Posterior vena cava (tissue), 2 donors: ENCODE measurements around the gene FBXO9. TPM values are rescaled to one million over a fixed set of nuclear protein-coding genes. Genes with fewer than 3 reads are reported as not detected.

ENCODE experiments used
- DNase-seq: peaks from one replicate; pipeline ENCODE4 v3.0.0-alpha.2; 2020; ENCODE audit warnings: low spot score
- intact Hi-C, 2 donors: fragments of 100-400 bp; cut with DNase I; formaldehyde crosslinking; loops; one replicate each; pipeline versions ENCODE4 v1.14.1 to v1.14.2; 2022 to 2023
- total RNA-seq, 2 donors: library from RNA; stranded (reverse); fragmentation: NEBNext Ultra II Directional; extraction: Animal tissue kit (Norgen Biotek cat#: 25700); gene quantifications; one replicate each; pipeline ENCODE4 v1.2.1, GENCODE V29; 2021
- donor health status: DM: yes; HTN: yes; CAD: no.
- donor health status: DM: yes; HTN: yes; CAD: no.

The FBXO9 gene
- total RNA-seq, 2 donors from 2014 or later = 99.5 to 126 TPM

GRCh38 chr6:53119772-53120409 is 54.7 kb downstream of the FBXO9 start:
- intact Hi-C loops = no loop called here
- DNase-seq = no peak

GRCh38 chr6:53124131-53124800 is 59.1 kb downstream of the FBXO9 start:
- intact Hi-C loops = no loop called here
- no peak for DNase-seq

DNA sequence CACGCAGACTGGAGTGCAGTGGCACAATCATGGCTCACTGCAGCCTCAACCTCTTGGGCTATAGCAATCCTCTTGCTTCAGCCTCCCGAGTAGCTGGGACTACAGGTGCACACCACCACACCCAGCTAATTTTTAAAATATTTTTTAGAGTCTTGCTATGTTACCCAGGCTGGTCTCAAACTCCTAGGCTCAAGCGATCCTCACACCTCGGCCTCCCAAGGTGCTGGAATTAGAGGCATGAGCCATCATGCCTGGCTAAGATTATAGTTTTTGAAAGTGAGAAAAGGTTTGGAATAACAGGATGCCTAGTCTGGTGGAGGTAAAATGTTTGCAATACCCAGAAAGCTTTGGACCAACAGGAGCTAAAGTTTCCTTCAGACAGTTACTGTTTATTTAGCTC is 60.1 kb downstream of the FBXO9 start:
- no peak for DNase-seq
- intact Hi-C loops = no loop called here

GRCh38 chr6:53128842-53129241 is 63.6 kb downstream of the FBXO9 start:
- intact Hi-C loops = no loop called here
- DNase-seq = no peak

GRCh38 chr6:53130569-53131290 is 65.5 kb downstream of the FBXO9 start:
- intact Hi-C loops = no loop called here
- DNase-seq = no peak

DNA sequence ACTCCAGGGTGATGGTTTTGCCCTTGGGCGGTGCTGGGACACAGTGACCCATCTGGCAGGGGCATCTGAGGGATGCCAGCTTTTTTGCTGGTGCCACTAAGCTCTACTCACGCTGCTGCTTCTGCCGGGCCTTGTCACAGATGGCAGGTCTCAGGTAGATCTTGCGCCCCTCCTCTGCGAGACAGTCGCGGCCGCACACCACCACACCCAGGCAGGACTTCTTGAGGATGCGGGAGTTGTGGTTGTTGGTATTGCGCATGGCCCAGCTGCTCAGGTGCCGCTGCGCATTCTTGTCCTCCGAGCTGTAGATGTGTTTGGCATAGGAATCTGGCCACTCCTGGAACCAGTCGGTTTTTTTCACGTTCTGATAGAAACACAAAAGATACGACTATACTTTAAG is 68.8 kb downstream of the FBXO9 start:
- no peak for DNase-seq
- intact Hi-C loops = no loop called here

DNA sequence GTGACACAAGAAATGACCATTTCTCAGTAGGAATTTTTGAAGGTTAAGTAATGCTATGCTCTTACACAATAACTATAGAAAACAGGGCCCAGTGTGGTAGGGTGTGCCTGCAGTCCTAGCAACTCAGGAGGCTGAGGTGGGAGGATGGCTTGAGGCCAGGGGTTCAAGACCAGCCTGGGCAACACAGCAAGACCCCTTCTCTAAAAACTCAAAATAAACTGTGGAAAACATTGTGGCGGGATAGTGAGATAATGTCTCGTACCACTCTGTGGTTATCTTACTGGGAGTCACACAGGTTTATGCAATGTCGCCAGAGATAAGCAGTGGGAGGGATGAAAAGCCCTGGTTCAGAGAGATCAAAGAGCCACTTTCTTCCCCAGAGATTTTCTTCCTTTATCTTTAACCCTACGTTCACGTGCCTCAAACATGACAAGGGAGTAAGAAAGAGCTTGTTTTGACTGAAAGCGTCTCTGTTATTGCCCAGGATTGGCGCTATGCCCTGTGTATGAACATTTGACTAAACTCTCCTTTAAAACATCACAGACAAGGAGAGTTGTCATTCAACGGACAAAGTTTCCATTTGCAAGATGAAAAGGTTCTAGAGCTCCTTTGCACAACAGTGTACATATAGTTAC is 69.5 kb downstream of the FBXO9 start:
- intact Hi-C loops = no loop called here
- DNase-seq = no peak

DNA sequence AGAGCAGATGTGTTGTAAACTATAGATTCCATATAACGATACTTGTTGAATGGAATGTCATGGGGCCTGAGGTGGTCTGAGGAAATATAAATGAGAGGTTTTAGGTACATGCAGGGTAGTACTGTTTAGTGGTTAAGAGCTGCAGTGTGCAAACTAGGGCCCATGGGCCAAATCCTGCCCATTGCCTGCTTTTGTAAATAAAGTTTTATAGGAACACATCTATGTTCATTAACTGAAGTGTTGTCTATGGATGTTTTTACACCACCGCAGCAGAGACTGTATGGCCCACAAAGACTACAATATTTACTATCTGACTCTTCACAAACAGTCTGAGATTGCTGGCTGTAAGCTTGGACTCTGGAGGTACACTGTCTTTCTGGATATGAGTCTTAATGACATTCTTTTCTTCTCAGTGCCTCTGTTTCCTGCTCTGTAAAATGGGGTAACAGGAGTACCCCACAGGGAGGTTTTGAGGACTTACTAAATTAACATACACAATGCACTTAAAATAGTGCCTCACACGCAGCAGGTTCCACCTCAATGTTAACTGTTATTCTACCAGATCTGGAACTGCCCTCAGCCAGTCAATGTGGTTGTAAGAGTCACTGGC is 70.9 kb downstream of the FBXO9 start:
- intact Hi-C loops = no loop called here
- no peak for DNase-seq

DNA sequence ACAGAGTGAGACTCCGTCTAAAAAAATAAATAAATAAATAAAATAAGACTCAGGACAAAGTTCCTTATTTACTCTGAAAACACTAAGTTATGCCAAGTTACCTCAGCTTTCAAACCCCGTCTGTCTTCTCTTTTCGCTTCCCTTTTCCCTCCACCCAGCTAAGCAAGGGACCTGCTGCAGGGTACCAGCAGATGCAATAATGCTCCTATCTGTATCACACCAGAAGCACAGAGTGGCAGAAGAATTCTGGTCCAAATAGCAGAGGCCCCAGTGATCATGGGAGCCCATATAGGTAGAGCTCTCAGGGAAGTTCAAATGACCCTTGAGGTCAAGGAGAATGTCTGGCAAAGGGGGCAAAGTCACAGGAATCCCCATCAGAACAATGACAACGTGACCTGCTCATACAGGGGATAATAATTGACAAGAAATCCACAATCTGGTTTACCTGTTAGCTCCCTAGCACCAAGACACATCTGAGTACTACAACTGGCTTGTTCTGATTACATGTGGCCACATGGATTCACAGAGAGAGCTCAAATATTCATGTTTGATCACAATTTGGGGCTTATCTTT is 74.7 kb downstream of the FBXO9 start:
- no peak for DNase-seq
- intact Hi-C loops = no loop called here

GRCh38 chr6:53142810-53143209 is 77.6 kb downstream of the FBXO9 start:
- no peak for DNase-seq
- intact Hi-C loops = no loop called here

DNA sequence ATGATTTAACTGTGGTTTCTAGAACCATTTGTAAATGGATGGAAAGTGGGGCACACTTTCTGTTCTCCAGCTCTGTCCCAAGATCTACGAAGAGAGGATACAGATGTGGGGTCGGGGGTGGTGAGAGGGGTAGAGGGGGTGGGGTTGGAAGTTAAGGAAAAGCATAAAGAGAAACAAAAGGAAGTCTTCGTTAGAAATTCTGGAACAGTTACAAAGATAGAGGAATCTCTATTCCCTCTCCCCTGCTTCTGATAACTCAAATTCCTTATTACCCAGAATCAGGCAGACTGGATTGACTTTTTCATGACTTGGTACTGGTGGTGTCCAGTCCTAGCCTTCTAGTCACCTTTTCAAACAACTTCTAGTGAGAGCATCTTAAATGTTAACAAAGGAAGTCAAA is 78.5 kb downstream of the FBXO9 start:
- intact Hi-C loops = no loop called here
- DNase-seq = no peak

DNA sequence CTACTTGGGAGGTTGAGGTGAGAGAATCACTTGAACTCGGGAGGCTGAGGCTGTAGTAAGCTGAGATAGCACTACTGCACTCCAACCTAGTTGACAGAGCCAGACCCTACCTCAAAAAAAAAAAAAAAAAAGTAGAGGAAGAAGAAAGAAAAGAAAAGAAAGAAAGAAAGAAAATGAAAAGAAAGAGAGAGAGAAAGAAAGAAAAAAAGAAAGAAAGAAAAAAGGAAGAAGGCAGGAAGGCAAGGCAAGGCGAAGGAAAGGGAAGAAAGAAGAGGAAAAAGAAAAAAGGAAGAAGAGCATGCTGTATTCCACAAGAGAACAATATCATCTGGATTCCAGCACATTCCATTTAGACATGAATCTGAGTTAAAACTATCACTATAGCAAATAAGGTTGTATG is 79.6 kb downstream of the FBXO9 start:
- intact Hi-C loops = no loop called here
- no peak for DNase-seq

- intact Hi-C loops = no loop called here
- DNase-seq = no peak
These were observed 83.5 kb downstream of the FBXO9 start, which contains the start of gene GCM1 for GRCh38 chr6:53148684-53149083. Gene GCM1, minus strand, starts transcription at chr6:53148841. Its CDS starts 3,209 bp downstream, at chr6:53145632.

Other genes with a start within 250 kb of the FBXO9 start
- gene GSTA5, start 224.6 kb upstream of the FBXO9 start, total RNA-seq = not detected
- gene GSTA3, start 155.7 kb upstream of the FBXO9 start, total RNA-seq = not detected
- gene GSTA4, start 70.1 kb upstream of the FBXO9 start, total RNA-seq = 10 to 100 TPM; 13.1 to 26.2 TPM
- gene CILK1, start 3.6 kb upstream of the FBXO9 start, total RNA-seq = 10 to 100 TPM; 12.4 to 20.1 TPM
- under 1 TPM in 1 of 2 donors, not detected in 1; 0.10 TPM for gene GCM1, start 83.4 kb downstream of the FBXO9 start, total RNA-seq